Measurements from ENCODE around the gene TBATA.

DNA sequence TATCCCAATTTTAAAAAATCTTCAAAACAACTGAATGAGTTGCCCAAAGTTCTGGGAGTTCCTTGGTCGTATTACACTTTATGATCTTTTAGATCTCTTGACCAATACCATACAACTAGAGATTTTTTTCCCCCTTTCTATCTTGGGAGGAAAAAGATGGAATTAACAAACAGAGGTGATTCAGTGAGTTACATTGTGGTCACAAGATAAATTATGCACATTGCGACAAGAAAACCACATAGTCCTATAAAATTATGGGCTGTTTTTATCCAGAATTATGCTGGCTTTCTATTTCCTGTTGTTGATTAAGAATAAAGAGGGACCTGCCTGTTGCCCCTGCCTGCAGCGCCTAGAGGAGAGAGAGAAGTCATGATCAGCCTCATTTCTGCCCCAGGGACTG lies 22.4 kb upstream of the TBATA start:
- TF ChIP-seq POLR2A (IDR thresholded peaks at IDR 0.05) = no peak
- TF ChIP-seq, protein P1, sequence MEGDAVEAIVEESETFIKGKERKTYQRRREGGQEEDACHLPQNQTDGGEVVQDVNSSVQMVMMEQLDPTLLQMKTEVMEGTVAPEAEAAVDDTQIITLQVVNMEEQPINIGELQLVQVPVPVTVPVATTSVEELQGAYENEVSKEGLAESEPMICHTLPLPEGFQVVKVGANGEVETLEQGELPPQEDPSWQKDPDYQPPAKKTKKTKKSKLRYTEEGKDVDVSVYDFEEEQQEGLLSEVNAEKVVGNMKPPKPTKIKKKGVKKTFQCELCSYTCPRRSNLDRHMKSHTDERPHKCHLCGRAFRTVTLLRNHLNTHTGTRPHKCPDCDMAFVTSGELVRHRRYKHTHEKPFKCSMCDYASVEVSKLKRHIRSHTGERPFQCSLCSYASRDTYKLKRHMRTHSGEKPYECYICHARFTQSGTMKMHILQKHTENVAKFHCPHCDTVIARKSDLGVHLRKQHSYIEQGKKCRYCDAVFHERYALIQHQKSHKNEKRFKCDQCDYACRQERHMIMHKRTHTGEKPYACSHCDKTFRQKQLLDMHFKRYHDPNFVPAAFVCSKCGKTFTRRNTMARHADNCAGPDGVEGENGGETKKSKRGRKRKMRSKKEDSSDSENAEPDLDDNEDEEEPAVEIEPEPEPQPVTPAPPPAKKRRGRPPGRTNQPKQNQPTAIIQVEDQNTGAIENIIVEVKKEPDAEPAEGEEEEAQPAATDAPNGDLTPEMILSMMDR (IDR thresholded peaks at IDR 0.05) = no peak

All from heart left ventricle (tissue), 13 donors.